T-helper 22 cell (primary cell): ENCODE data around the gene BTD.
"Not testable (repeated sequence)": the region's sequence is repeated elsewhere in the genome, so short reads cannot be mapped to it uniquely, and the experiment has no call there.

Experiments
- DNase-seq: peaks from one replicate; pipeline ENCODE4 v3.0.0-alpha.2; 2020; ENCODE audit warnings: low read depth

The BTD gene

GRCh38 chr3:15602816-15603215 lies 1.3 kb downstream of the BTD start:
- not testable (repeated sequence) for DNase-seq

- not testable (repeated sequence) for DNase-seq
These were observed 3.0 kb downstream of the BTD start for GRCh38 chr3:15604584-15604983.

- no peak for DNase-seq
These were observed 4.9 kb downstream of the BTD start for GRCh38 chr3:15606434-15606891.

GRCh38 chr3:15610082-15610759 lies 8.7 kb downstream of the BTD start:
- no peak for DNase-seq

- DNase-seq: no peak
These were observed 9.5 kb downstream of the BTD start for GRCh38 chr3:15611018-15611417.

GRCh38 chr3:15612001-15612400 lies 10.5 kb downstream of the BTD start:
- DNase-seq: no peak

- no peak for DNase-seq
These were observed 13.4 kb downstream of the BTD start for GRCh38 chr3:15614958-15615357.

GRCh38 chr3:15616053-15616452 lies 14.5 kb downstream of the BTD start:
- no peak for DNase-seq

GRCh38 chr3:15619659-15620464 lies 18.3 kb downstream of the BTD start:
- DNase-seq: not testable (repeated sequence)

GRCh38 chr3:15623535-15624440 lies 22.2 kb downstream of the BTD start:
- DNase-seq: no peak

- no peak for DNase-seq
These were observed 27.4 kb downstream of the BTD start for GRCh38 chr3:15628967-15629366.

GRCh38 chr3:15629860-15630597 lies 28.5 kb downstream of the BTD start:
- DNase-seq: peak; percentile 32

GRCh38 chr3:15630646-15631350 lies 29.3 kb downstream of the BTD start:
- DNase-seq: no peak

GRCh38 chr3:15631426-15632211 lies 30.1 kb downstream of the BTD start:
- DNase-seq: no peak

- DNase-seq: no peak
These were observed 30.7 kb downstream of the BTD start for GRCh38 chr3:15632212-15632580.

GRCh38 chr3:15633159-15633558 lies 31.6 kb downstream of the BTD start:
- DNase-seq: no peak

GRCh38 chr3:15633766-15634598 lies 32.4 kb downstream of the BTD start:
- no peak for DNase-seq

GRCh38 chr3:15634671-15635070 lies 33.1 kb downstream of the BTD start:
- no peak for DNase-seq

GRCh38 chr3:15635121-15635661 lies 33.6 kb downstream of the BTD start:
- no peak for DNase-seq
